Pons (tissue), 1 donor: ENCODE results near the gene CX3CL1.

Source experiments
- DNase-seq: peaks from one replicate; pipeline ENCODE4 v3.0.0-alpha.2; 2016; ENCODE audit warnings: low spot score

The CX3CL1 gene

GRCh38 chr16:57405097-57405496, 32.8 kb downstream of the CX3CL1 start:
- no peak for DNase-seq

- peak; percentile 29 for DNase-seq
Measured at GRCh38 chr16:57406881-57407280, 34.6 kb downstream of the CX3CL1 start.

- DNase-seq: no peak
Measured at GRCh38 chr16:57407521-57408353, 35.4 kb downstream of the CX3CL1 start.

GRCh38 chr16:57409065-57409464, 36.8 kb downstream of the CX3CL1 start:
- DNase-seq: peak; percentile 63

- no peak for DNase-seq
Measured at GRCh38 chr16:57409870-57410587, 37.7 kb downstream of the CX3CL1 start.

GRCh38 chr16:57411362-57411976, 39.2 kb downstream of the CX3CL1 start:
- no peak for DNase-seq

GRCh38 chr16:57412584-57412983, 40.3 kb downstream of the CX3CL1 start:
- DNase-seq: no peak

GRCh38 chr16:57413301-57413730, 41.0 kb downstream of the CX3CL1 start:
- no peak for DNase-seq

GRCh38 chr16:57413733-57414132, 41.4 kb downstream of the CX3CL1 start:
- DNase-seq: no peak

- no peak for DNase-seq
Measured at GRCh38 chr16:57416084-57416483, 43.8 kb downstream of the CX3CL1 start.

GRCh38 chr16:57419506-57419905, 47.2 kb downstream of the CX3CL1 start:
- DNase-seq: no peak

- peak; percentile 42 for DNase-seq
Measured at GRCh38 chr16:57422026-57422944, 50.0 kb downstream of the CX3CL1 start.

GRCh38 chr16:57423152-57423551, 50.9 kb downstream of the CX3CL1 start:
- no peak for DNase-seq

- peak; percentile 27 for DNase-seq
Measured at GRCh38 chr16:57424583-57424982, 52.3 kb downstream of the CX3CL1 start.

- no peak for DNase-seq
Measured at GRCh38 chr16:57426356-57426755, 54.1 kb downstream of the CX3CL1 start.

- DNase-seq: no peak
Measured at GRCh38 chr16:57427307-57427706, 55.0 kb downstream of the CX3CL1 start.

- DNase-seq: no peak
Measured at GRCh38 chr16:57427824-57428223, 55.5 kb downstream of the CX3CL1 start.

- DNase-seq: no peak
Measured at GRCh38 chr16:57430955-57431354, 58.7 kb downstream of the CX3CL1 start.

- no peak for DNase-seq
Measured at GRCh38 chr16:57432505-57432904, 60.2 kb downstream of the CX3CL1 start.

- no peak for DNase-seq
Measured at GRCh38 chr16:57432989-57433388, 60.7 kb downstream of the CX3CL1 start.

- DNase-seq: no peak
Measured at GRCh38 chr16:57434003-57434402, 61.7 kb downstream of the CX3CL1 start.
